HepG2 (cell line): Measurements from ENCODE around the gene RNF213. TPM values are rescaled to one million over a fixed set of nuclear protein-coding genes. Genes with fewer than 3 reads are reported as not detected.
A peak's percentile ranks its signal among the peaks of the same experiment; 100 is the strongest.

ENCODE experiments used
- CHD4 ChIP-seq: fragments of 200-600 bp; sonication (generic); IDR thresholded peaks from 2 replicates; pipeline ENCODE4 v1.7.0; 2017; ENCODE audit warnings: mild to moderate bottlenecking, low read length, borderline replicate concordance
- GFI1 ChIP-seq: sonication (generic); formaldehyde crosslinking; IDR thresholded peaks from 2 replicates; pipeline ENCODE4 v1.5.0; 2020; ENCODE audit warnings: missing genetic modification reagents, mild to moderate bottlenecking, borderline replicate concordance
- GLMP ChIP-seq: sonication (generic); formaldehyde crosslinking; IDR thresholded peaks from 2 replicates; pipeline ENCODE4 v1.9.0; 2021; ENCODE audit warnings: missing genetic modification reagents, mild to moderate bottlenecking, borderline replicate concordance
- HNF4G ChIP-seq, 2 experiments: sonication (generic) in 1 of 2; formaldehyde crosslinking in 1 of 2; IDR thresholded peaks; 2 replicates each; pipeline versions ENCODE4 v1.4.0 to v1.6.1; 2011 to 2020; ENCODE audit warnings: borderline replicate concordance in 2 of 2, low read depth in 2 of 2, mild to moderate bottlenecking in 2 of 2, low read length in 1 of 2, missing genetic modification reagents in 1 of 2, moderate library complexity in 1 of 2
- HNRNPUL1 ChIP-seq: fragments of 200-400 bp; formaldehyde crosslinking; IDR thresholded peaks from 2 replicates; pipeline ENCODE4 v1.6.1; 2017; ENCODE audit warnings: low read depth, mild to moderate bottlenecking, low read length, moderate library complexity
- KDM5B ChIP-seq: sonication (generic); formaldehyde crosslinking; IDR thresholded peaks from 2 replicates; pipeline ENCODE4 v1.4.0; 2020; ENCODE audit warnings: missing genetic modification reagents, mild to moderate bottlenecking, borderline replicate concordance
- KLF6 ChIP-seq: IDR thresholded peaks from 2 replicates; pipeline ENCODE4 v1.8.0; 2016; ENCODE audit warnings: missing biosample characterization, missing genetic modification reagents
- MYPOP ChIP-seq: sonication (generic); formaldehyde crosslinking; IDR thresholded peaks from 2 replicates; pipeline ENCODE4 v1.8.1; 2023; ENCODE audit warnings: mild to moderate bottlenecking, moderate library complexity, missing genetic modification reagents
- POGZ ChIP-seq: sonication (generic); formaldehyde crosslinking; IDR thresholded peaks from 2 replicates; pipeline ENCODE4 v1.4.0; 2020; ENCODE audit warnings: mild to moderate bottlenecking, missing genetic modification reagents
- SOX13 ChIP-seq, 3 experiments: fragments of 450-650 bp in 1 of 3; sonication (generic) in 1 of 3; formaldehyde crosslinking in 1 of 3; IDR thresholded peaks in 2 of 3; conservative IDR thresholded peaks in 1 of 3; 2 replicates each; pipeline versions ENCODE4 v1.5.0 to v1.6.1; 2016 to 2020; ENCODE audit warnings: antibody characterized with exemption in 1 of 3, mild to moderate bottlenecking in 1 of 3, missing compliant biosample characterization in 1 of 3, missing genetic modification reagents in 1 of 3, moderate library complexity in 1 of 3
- SRF ChIP-seq: IDR thresholded peaks from 2 replicates; pipeline ENCODE4 v1.6.1; 2011; ENCODE audit warnings: mild to moderate bottlenecking, low read depth, low read length, moderate library complexity
- ZBTB40 ChIP-seq, 2 experiments: fragments of 450-650 bp in 1 of 2; sonication (generic) in 1 of 2; formaldehyde crosslinking in 1 of 2; IDR thresholded peaks; 2 replicates each; pipeline versions ENCODE4 v1.6.1 to v1.8.0; 2016 to 2022; ENCODE audit warnings: antibody characterized with exemption in 1 of 2, mild to moderate bottlenecking in 1 of 2, missing genetic modification reagents in 1 of 2
- ZIK1 ChIP-seq: sonication (generic); formaldehyde crosslinking; IDR thresholded peaks from 2 replicates; pipeline ENCODE4 v1.5.0; 2020; ENCODE audit warnings: mild to moderate bottlenecking, low read depth, missing genetic modification reagents, borderline replicate concordance
- ZNF224 ChIP-seq: sonication (generic); formaldehyde crosslinking; IDR thresholded peaks from 2 replicates; pipeline ENCODE4 v1.5.0; 2020; ENCODE audit warnings: mild to moderate bottlenecking, missing genetic modification reagents
- ZNF674 ChIP-seq: sonication (generic); formaldehyde crosslinking; IDR thresholded peaks from 2 replicates; pipeline ENCODE4 v1.5.0; 2020; ENCODE audit warnings: low read depth, mild to moderate bottlenecking, missing genetic modification reagents
- ZNF720 ChIP-seq: sonication (generic); formaldehyde crosslinking; IDR thresholded peaks from 2 replicates; pipeline ENCODE4 v1.4.0; 2020; ENCODE audit warnings: missing genetic modification reagents
- ZNF761 ChIP-seq: sonication (generic); formaldehyde crosslinking; conservative IDR thresholded peaks from 2 replicates; pipeline ENCODE4 v1.4.0; 2020; ENCODE audit warnings: mild to moderate bottlenecking, missing genetic modification reagents
- polyA plus RNA-seq, 8 experiments: library from polyadenylated mRNA; depleted of rRNA in 3 of 8; stranded (reverse) in 7 of 8; unstranded in 1 of 8; fragments of >200 nt; fragmentation: Illumina TruSeq in 4 of 8; extraction: Trizol in 4 of 8; gene quantifications; 2 replicates each; pipeline versions ENCODE4 v1.2.1 to v1.2.3, GENCODE V29; 2011 to 2016; ENCODE audit warnings: low read depth in 4 of 8, missing spikeins in 1 of 8, mixed read lengths in 1 of 8; ENCODE audit not compliant: insufficient read depth in 1 of 8
- total RNA-seq, 5 experiments: library from RNA; depleted of rRNA; stranded (reverse); fragments of >200 nt; fragmentation: Illumina TruSeq; extraction: Trizol; gene quantifications; 2 replicates each; pipeline ENCODE4 v1.2.3, GENCODE V29; 2016; ENCODE audit warnings: low read depth in 1 of 5

Gene RNF213
- total and polyA plus RNA-seq, 2 of the 13 experiments (the other 11 are each of a cell fraction or from before 2014, with no cell fraction given): 38.6 to 38.7 TPM

GRCh38 chr17:80426671-80427326 lies 166.1 kb downstream of the RNF213 start (continued):
- TF ChIP-seq SOX13 (IDR thresholded peaks at IDR 0.05) (no peak), SOX13 (CRISPR knock-in tag; conservative IDR thresholded peaks at IDR 0.05 in 1 of 2, IDR thresholded peaks at IDR 0.05 in 1 of 2) (no peak), SRF (no peak), POGZ (CRISPR knock-in tag) (no peak), GLMP (CRISPR knock-in tag) (no peak), GFI1 (CRISPR knock-in tag) (no peak), KLF6 (CRISPR knock-in tag) (peak; percentile 70; the same call in 1 of the 2 replicates), ZNF674 (CRISPR knock-in tag) (no peak), ZNF720 (no peak), KDM5B (CRISPR knock-in tag) (peak; percentile 67; the same call in 1 of the 2 replicates), ZIK1 (CRISPR knock-in tag) (no peak), ZNF224 (CRISPR knock-in tag) (no peak), ZBTB40 (IDR thresholded peaks at IDR 0.05) (no peak), ZBTB40 (CRISPR knock-in tag; IDR thresholded peaks at IDR 0.05) (no peak), HNF4G (IDR thresholded peaks at IDR 0.05; ENCODE audit: borderline replicate concordance, low read depth, low read length) (no peak), HNF4G (CRISPR knock-in tag; IDR thresholded peaks at IDR 0.05; ENCODE audit: borderline replicate concordance, low read depth) (no peak), ZNF761 (CRISPR knock-in tag) (no peak), CHD4 (no peak), HNRNPUL1 (no peak), MYPOP (no peak)
